ENCODE measurements around the gene FGA. TPM values are rescaled to one million over a fixed set of nuclear protein-coding genes. Genes with fewer than 3 reads are reported as not detected.

Gene FGA
- total and polyA plus RNA-seq, 10 of the 15 experiments (the other 5 are each of a cell fraction or from before 2014, with no cell fraction given) = 3.6 TPM; not detected in 9

GRCh38 chr4:154562697-154563254, 27.8 kb downstream of the FGA start, which contains the start of gene FGB:
TSS of gene FGB (plus strand) at chr4:154563011. CDS start at chr4:154563019, 8 bp downstream.
- CTCF ChIA-PET = interaction anchor here (0.7 to 18.3 kb wide), 5 partner anchors 9 to 798 kb away, joined by 3 to 796 read pairs (median 4); partner anchors contain the start of gene FGG
- Histone ChIP-seq H3K36me3 (ENCODE audit: control insufficient read depth in 2 of 2, insufficient read depth in 2 of 2, low read length in 1 of 2) (no peaks in the 10 kb centered on the region), H3K4me1 (ENCODE audit: control insufficient read depth, insufficient read depth, low read length) (no peaks in the 10 kb centered on the region), H4K20me1 (ENCODE audit: control insufficient read depth, insufficient read depth) (no peaks in the 10 kb centered on the region), H2AFZ (ENCODE audit: control insufficient read depth, low read depth, low read length) (no peak within 1 kb of the TSS), H3K9me3 (replicated peaks; ENCODE audit: control insufficient read depth, insufficient read depth, low read length) (no peaks in the 10 kb centered on the region), H3K79me2 (ENCODE audit: control insufficient read depth, insufficient read depth, low read length) (no peaks in the 10 kb centered on the region), H3K27me3 (replicated peaks in 1 of 2; ENCODE audit: control insufficient read depth in 2 of 2, insufficient read depth in 2 of 2, low read length in 1 of 2) (no peaks in the 10 kb centered on the region; a peak in 1 of 4 replicates), H3K4me2 (ENCODE audit: control insufficient read depth, insufficient read depth) (no peak within 1 kb of the TSS), H3K27ac (ENCODE audit: control insufficient read depth, insufficient read depth) (no peak within 1 kb of the TSS), H3K9ac (ENCODE audit: control insufficient read depth, insufficient read depth, low read length) (no peak within 1 kb of the TSS), H3K4me3 (no peak within 1 kb of the TSS)
- TF ChIP-seq PAX8 (IDR thresholded peaks at IDR 0.05) (no peak), HCFC1 (IDR thresholded peaks at IDR 0.05; ENCODE audit: low read length) (no peak), PBX3 (IDR thresholded peaks at IDR 0.05; ENCODE audit: insufficient replicate concordance, low read depth, low read length) (no peak), RB1 (IDR thresholded peaks at IDR 0.05; ENCODE audit: borderline replicate concordance) (no peak), RBBP5 (conservative IDR thresholded peaks at IDR 0.05) (no peak), E2F4 (IDR thresholded peaks at IDR 0.05; ENCODE audit: low read depth, low read length) (no peak), BACH1 (IDR thresholded peaks at IDR 0.05; ENCODE audit: borderline replicate concordance) (no peak), KDM1A (IDR thresholded peaks at IDR 0.05; ENCODE audit: borderline replicate concordance) (no peak), JUNB (IDR thresholded peaks at IDR 0.05) (no peak), MTA2 (IDR thresholded peaks at IDR 0.05; ENCODE audit: low read depth) (no peak), IRF5 (IDR thresholded peaks at IDR 0.05; ENCODE audit: borderline replicate concordance) (no peak), ZZZ3 (IDR thresholded peaks at IDR 0.05; ENCODE audit: control insufficient read depth, insufficient read length, low read depth) (no peak), WRNIP1 (IDR thresholded peaks at IDR 0.05; ENCODE audit: borderline replicate concordance, low read depth, low read length) (no peak), CTCF (IDR thresholded peaks at IDR 0.05 in 2 of 3, conservative IDR thresholded peaks at IDR 0.05 in 1 of 3; ENCODE audit: control insufficient read depth in 2 of 3, extremely low read depth in 1 of 3, insufficient read depth in 1 of 3, low read depth in 3 of 3, low read length in 3 of 3) (no peak), ZNF207 (IDR thresholded peaks at IDR 0.05; ENCODE audit: borderline replicate concordance) (no peak)
- FAIRE-seq = no peak
- no peak for DNase-seq (ENCODE audit: low read depth, low spot score)
- 19% methylated on average over 2 of the region's 2 CpGs for WGBS (ENCODE audit: insufficient coverage, insufficient replicate concordance, low lambda C conversion rate, missing lambda C conversion rate)
- intact Hi-C loops (cut with micrococcal nuclease; ENCODE audit: unreplicated experiment) (no loop called here), in situ Hi-C loops (cut with MboI) (no loop called here)
- ATAC-seq = no peak
- POLR2A ChIA-PET = no interaction called here
- RAD21 ChIA-PET (ENCODE audit: unreplicated experiment) = interaction anchor here (0.9 to 2.0 kb wide), 4 partner anchors 12 to 57 kb away, joined by 3 to 15 read pairs (median 4); partner anchors contain the start of gene PLRG1
- no TSS peak for BruUV-seq (replicated peaks)
- SMC1A ChIA-PET (ENCODE audit: uncharacterized antibody, unreplicated experiment) = interaction anchor here (1.0 to 6.1 kb wide), 3 partner anchors 10 to 58 kb away, joined by 3 to 112 read pairs (median 3); no protein-coding TSS in a partner anchor

Data from GM12878 (cell line).